GM19025 (cell line): Measurements from ENCODE around the gene BPGM.

Experiments used
- ATAC-seq: cut with Tn5 transposase; IDR thresholded peaks from one replicate; pipeline ENCODE4 v1.9.1; 2021; ENCODE audit warnings: mild to moderate bottlenecking, low read depth, moderate library complexity; ENCODE audit not compliant: unreplicated experiment

The BPGM gene

DNA sequence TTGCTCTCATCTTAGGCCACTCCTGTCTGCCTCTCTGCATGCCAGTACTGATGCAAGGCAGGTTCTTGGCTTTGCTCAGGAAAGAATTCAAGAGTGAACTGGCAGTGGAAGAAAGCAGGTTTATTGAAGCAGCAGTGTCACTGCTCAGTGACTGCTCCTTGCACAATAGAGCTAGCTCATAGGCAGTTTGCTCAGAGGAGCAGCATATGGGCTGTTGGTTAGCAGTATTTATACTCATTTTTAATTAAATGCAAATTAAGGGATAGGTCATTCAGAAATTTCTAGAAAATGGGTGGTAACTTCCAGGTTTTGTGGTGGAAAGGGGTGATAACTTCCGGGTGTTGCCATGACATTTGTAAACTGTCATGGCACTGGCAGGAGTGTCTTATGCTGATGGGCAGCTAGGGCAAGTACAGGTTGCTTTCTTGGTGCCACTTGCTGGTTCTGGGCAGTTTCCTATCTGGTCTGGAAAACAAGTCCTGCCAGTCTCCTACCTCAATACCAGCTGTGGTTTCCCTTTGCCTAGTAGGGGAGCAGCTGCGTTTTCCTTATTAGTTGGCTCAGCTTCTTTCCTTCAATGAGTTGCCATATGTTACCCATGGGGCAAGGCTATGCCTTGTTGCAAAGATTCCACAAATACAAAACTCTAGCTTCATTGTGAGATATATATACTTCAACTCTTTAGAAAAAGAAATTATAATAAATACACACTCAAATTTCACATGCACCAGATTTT is 68.0 kb downstream of the BPGM start:
- no peak for ATAC-seq

DNA sequence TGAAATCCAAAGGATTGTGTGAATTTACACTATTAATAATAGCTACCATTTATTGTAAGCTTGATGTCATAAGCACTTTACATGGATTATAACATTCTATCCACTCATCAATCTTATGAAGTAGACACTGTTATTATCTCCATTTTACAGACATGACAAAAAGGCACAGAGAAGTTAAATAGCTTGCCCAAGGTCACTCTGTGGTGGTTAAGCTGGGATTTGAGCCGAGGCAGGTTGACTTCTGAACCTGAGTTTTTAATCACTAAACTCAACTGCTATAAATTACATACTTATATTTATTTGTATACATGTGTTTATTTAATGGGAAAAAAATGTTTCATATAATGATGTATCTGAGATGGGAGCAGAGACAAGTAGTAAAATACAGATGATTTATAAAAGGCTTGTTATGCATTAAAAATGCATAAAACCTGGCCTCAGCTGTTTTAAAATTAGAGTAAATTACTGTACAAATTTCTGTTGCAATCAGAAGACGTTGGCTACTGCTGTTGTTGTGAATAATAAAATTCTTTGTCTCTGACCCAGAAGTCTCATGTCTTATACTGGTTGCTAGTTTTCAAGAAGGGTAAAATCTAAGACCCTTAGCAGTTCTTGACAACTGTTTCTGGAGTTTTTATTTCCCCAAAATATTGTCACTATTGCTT is 71.7 kb downstream of the BPGM start:
- no peak for ATAC-seq

DNA sequence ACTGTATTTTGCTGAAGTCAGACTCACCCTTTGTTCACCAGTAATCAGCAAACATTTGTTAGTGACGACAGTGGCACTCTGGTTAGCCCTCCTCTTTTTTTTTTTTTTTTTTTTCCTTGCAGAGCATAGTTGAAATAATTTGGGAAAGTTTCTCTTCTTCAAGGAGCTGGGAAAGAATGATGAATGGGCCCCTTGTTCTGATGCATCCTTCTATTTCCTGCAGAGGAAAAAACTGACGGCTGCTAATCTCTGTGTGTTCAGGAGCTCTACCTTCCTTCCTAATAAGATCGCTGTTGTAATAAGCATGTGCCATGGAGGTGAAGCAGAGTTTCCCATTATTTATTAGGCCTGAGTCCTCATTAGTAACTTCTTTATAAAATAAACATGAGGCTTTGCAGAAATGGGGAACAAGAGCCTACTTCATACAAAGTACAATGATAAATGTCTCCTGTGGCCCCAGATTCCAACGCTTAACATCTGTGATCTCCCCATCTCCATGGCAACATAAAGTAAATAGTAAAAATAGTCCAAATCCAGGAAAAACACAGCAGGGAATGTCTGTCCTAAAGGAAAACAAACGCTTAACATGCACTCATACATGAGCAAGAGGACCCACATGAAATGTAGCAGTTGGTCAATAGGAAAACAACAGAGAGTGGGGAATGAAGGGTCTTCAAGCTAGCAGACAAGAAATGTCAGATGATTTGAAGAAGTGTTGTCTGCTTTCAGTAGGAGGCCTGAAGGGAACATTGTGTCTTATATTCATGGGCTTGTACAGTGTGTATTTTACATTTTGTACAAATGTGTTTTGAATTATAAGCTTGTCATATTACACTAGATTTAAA is 73.7 kb downstream of the BPGM start:
- no peak for ATAC-seq

DNA sequence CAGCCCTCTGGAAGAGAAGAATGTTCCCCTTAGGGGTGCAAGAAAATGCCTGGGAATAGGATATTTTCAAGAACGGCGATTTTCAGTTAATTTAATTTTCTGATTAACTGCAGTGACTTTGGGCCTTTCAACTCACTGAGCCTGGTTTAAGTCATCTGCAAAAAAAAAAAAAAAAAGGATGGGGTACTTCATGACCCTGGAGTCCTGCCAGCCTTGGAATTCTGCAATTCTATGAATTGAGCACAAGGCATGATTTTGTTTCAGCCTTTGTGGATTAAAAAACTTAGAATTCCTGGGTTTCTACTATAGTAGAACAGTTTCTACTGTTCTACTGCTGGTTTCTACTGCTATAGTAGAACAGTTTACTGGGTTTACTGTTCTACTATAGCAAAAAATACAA is 74.5 kb downstream of the BPGM start:
- no peak for ATAC-seq

DNA sequence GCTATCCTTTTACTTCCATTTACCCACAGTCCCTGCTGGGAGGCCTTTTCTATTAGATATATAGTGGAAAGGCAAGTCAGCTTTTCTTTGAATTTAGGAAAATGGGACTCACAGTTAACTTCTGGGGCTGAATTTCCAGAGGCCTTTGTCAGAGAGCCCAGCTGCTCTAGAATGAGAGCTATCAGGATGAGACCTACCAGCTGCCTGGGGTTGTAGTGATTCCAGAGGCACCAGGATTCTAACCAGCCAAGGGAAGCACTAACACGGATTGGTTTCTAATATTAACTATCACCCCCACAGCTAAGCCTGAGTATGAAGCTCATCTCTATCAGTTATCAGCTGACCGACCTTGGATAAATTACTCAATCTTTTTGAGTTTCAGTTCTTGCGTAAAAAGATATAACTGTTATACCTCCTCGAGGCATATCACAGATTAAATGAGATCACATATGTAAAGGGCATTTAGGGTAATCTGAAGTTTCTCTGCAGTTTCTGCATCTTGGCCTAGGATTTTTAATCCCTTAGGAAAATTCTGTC is 76.2 kb downstream of the BPGM start:
- no peak for ATAC-seq

DNA sequence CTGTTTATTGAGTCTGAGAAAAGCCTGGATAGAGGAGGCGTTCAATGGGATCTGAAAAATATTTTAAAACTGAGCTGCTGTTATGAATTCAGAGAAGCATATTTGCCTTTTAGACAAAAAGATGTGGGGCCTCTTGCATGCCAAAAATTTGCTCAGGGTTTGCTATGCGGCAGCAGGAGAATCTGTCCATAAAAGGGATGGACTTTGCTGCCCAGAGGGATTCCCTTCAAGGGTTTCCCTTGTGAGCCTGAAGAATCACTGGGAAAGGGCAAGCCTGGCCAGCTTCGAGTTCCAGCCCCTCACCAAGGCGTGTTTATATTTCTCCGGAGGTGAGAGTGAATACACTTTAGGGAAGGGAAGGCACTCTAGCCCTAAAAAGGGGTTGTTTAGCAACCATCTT is 77.2 kb downstream of the BPGM start:
- no peak for ATAC-seq

DNA sequence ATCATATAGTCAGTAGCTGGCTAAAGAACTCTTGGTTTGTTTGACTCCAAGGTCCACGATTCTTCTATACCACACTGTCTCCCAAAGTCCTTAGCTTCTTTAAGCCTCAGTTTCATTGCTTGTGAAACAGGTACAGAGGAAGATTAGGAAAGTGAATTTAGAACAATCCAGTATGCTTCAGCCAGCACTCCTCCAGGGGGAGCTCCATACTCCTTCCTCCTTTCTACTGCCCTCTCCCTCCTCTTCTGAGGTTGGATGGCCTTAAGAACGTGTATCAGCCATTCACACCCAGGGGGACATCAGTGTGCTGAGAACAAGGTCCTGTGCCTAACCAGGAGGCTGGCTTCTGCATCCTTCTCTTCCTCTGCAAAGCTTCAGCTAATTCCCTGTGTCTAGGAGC is 78.0 kb downstream of the BPGM start:
- no peak for ATAC-seq

DNA sequence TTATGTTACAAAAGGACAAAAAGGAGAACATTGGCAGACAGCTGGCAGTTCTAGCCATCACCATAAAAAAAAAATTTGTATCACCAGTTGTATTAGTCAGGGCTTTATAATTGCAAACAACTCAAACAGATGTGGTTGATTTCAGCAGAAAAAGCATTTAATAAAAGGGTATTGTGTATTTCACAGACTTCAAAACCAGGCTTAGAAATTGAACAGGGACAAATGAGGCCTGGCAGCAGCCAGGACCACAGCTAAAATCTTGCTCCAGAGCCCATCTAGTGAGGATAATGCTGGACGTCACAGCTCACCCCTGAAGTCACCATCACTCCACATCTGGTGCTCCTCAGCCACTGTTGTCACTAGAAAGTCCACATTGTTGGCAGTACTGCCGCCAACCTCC is 79.9 kb downstream of the BPGM start:
- no peak for ATAC-seq

DNA sequence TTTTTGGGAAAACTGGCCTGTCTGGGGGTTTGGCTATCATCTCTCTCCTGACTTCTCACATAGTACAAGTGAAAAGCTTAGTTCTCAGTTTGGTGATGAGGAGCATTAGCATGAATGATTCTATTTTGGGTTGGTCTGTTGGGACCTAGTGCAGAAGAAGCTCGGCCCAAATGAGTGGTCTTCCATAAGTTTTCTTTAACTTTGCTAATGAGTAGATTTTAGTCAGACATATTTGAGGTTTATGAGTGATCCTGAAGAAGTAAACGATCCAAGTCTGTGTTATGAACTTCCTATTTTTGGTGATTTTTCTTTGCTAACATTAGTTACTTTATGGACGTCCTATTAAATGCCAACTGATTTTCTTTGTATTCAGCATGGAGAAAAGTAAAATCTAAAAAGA is 81.1 kb downstream of the BPGM start:
- no peak for ATAC-seq
